SK-N-SH (cell line): ENCODE results near the gene PAPOLG. TPM values are rescaled to one million over a fixed set of nuclear protein-coding genes. Genes with fewer than 3 reads are reported as not detected.

ENCODE experiments used
- CTCF ChIA-PET: fragments of 300-600, 350-600 bp; formaldehyde crosslinking; extraction: SDS; loops from one replicate; lab custom pipeline; 2021; lab: Yijun Ruan, JAX
- POLR2A ChIA-PET: fragments of 350-600 bp; sonication (Branson Sonifier 250); formaldehyde crosslinking; extraction: SDS; loops from one replicate; lab custom pipeline; 2020; ENCODE audit warnings: antibody characterized with exemption, inconsistent platforms; lab: Yijun Ruan, JAX
- DNase-seq: peaks from one replicate; pipeline ENCODE4 v3.0.0; 2012
- H2AFZ ChIP-seq: fragments of 200-600 bp; sonication (generic); 2 replicates; pipeline ENCODE4 v1.8.1; 2016; ENCODE audit warnings: antibody characterized with exemption, mild to moderate bottlenecking, low read depth
- H3F3A ChIP-seq: fragments of 200-600 bp; sonication (generic); replicated peaks from 2 replicates; pipeline ENCODE3; 2016; ENCODE audit warnings: antibody characterized with exemption, mild to moderate bottlenecking; ENCODE audit not compliant: insufficient read depth
- H3K27ac ChIP-seq, 2 experiments: fragments of 200-500 bp in 1 of 2; fragments of 200-600 bp in 1 of 2; sonication (Bioruptor generic) in 1 of 2; sonication (generic), shearing (Covaris generic) in 1 of 2; 2 replicates each; pipeline versions ENCODE4 v1.5.1 to v1.6.1; 2014 to 2016; ENCODE audit warnings: low read depth in 2 of 2, inconsistent platforms in 1 of 2, low read length in 1 of 2, mild to moderate bottlenecking in 1 of 2, mixed read lengths in 1 of 2
- H3K27me3 ChIP-seq: fragments of 200-600 bp; sonication (generic), shearing (Covaris generic); 2 replicates; pipeline ENCODE4 v1.6.1; 2016; ENCODE audit warnings: mixed run types; ENCODE audit not compliant: insufficient read depth
- H3K36me3 ChIP-seq, 2 experiments: fragments of 200-500 bp in 1 of 2; fragments of 200-600 bp in 1 of 2; sonication (Bioruptor generic) in 1 of 2; sonication (generic) in 1 of 2; replicated peaks in 1 of 2; 2 replicates each; pipeline versions ENCODE3 to v1.5.1; 2014 to 2016; ENCODE audit warnings: low read length in 1 of 2, mild to moderate bottlenecking in 1 of 2; ENCODE audit not compliant: insufficient read depth in 2 of 2, control insufficient read depth in 1 of 2
- H3K4me1 ChIP-seq, 2 experiments: fragments of 200-500 bp in 1 of 2; fragments of 200-600 bp in 1 of 2; sonication (Bioruptor generic) in 1 of 2; sonication (generic), shearing (Covaris generic) in 1 of 2; 2 replicates each; pipeline versions ENCODE4 v1.5.1 to v1.6.1; 2014 to 2016; ENCODE audit warnings: low read depth in 1 of 2, low read length in 1 of 2, mixed run types in 1 of 2; ENCODE audit not compliant: insufficient read depth in 2 of 2, control insufficient read depth in 1 of 2
- H3K4me2 ChIP-seq: fragments of 200-600 bp; sonication (generic), shearing (Covaris generic); 2 replicates; pipeline ENCODE4 v1.6.1; 2017; ENCODE audit warnings: mixed run types
- H3K4me3 ChIP-seq, 2 experiments: fragments of 200-500 bp in 1 of 2; fragments of 200-600 bp in 1 of 2; sonication (Bioruptor generic) in 1 of 2; sonication (generic), shearing (Covaris generic) in 1 of 2; 2 replicates each; pipeline versions ENCODE4 v1.5.1 to v1.8.1; 2014 to 2016; ENCODE audit warnings: low read depth in 2 of 2, inconsistent platforms in 1 of 2, low read length in 1 of 2, mild to moderate bottlenecking in 1 of 2, mixed read lengths in 1 of 2, moderate library complexity in 1 of 2
- H3K79me2 ChIP-seq: fragments of 200-600 bp; sonication (generic); 2 replicates; pipeline ENCODE4 v1.8.1; 2017; ENCODE audit warnings: mild to moderate bottlenecking; ENCODE audit not compliant: insufficient read depth
- H3K9ac ChIP-seq: fragments of 200-600 bp; sonication (generic); 2 replicates; pipeline ENCODE4 v1.6.1; 2017; ENCODE audit warnings: mixed run types
- H3K9me2 ChIP-seq: fragments of 200-600 bp; sonication (generic); 2 replicates; pipeline ENCODE4 v1.6.1; 2017; ENCODE audit warnings: mixed run types
- H3K9me3 ChIP-seq: fragments of 200-600 bp; sonication (generic); 2 replicates; pipeline ENCODE4 v1.6.1; 2017; ENCODE audit warnings: mixed run types, mild to moderate bottlenecking, moderate library complexity
- H4K20me1 ChIP-seq: fragments of 200-600 bp; sonication (generic); 2 replicates; pipeline ENCODE4 v1.6.1; 2017; ENCODE audit warnings: mild to moderate bottlenecking, mixed run types; ENCODE audit not compliant: insufficient read depth
- FOXJ3 ChIP-seq: sonication (generic); formaldehyde crosslinking; IDR thresholded peaks from 2 replicates; pipeline ENCODE4 v1.5.1; 2020; ENCODE audit warnings: mild to moderate bottlenecking, missing genetic modification reagents
- GABPA ChIP-seq: IDR thresholded peaks from 2 replicates; pipeline ENCODE4 v1.4.0; 2012; ENCODE audit warnings: low read depth, mild to moderate bottlenecking
- GATA2 ChIP-seq: sonication (generic); formaldehyde crosslinking; IDR thresholded peaks from 2 replicates; pipeline ENCODE4 v1.5.0; 2020; ENCODE audit warnings: mild to moderate bottlenecking, missing genetic modification reagents
- MXI1 ChIP-seq: IDR thresholded peaks from 2 replicates; pipeline ENCODE4 v1.6.1; 2012; ENCODE audit warnings: mild to moderate bottlenecking, low read depth, low read length, improper control_type of control experiment
- POLR2AphosphoS5 ChIP-seq: IDR thresholded peaks from 2 replicates; pipeline ENCODE4 v1.6.1; 2012; ENCODE audit warnings: low read depth, low read length
- RCOR1 ChIP-seq: fragments of 150-350 bp; IDR thresholded peaks from 2 replicates; pipeline ENCODE4 v1.6.1; 2017; ENCODE audit warnings: antibody characterized with exemption, low read length
- RFX5 ChIP-seq: IDR thresholded peaks from 2 replicates; pipeline ENCODE4 v1.6.1; 2012; ENCODE audit warnings: mild to moderate bottlenecking, improper control_type of control experiment, low read length
- RXRA ChIP-seq: IDR thresholded peaks from 2 replicates; pipeline ENCODE4 v1.4.0; 2012; ENCODE audit warnings: low read depth, mild to moderate bottlenecking, borderline replicate concordance
- SIN3A ChIP-seq: IDR thresholded peaks from 2 replicates; pipeline ENCODE4 v1.6.1; 2012; ENCODE audit warnings: low read depth, mild to moderate bottlenecking, low read length, moderate library complexity, borderline replicate concordance
- TEAD4 ChIP-seq: IDR thresholded peaks from 2 replicates; pipeline ENCODE4 v1.4.0; 2012; ENCODE audit warnings: mild to moderate bottlenecking, borderline replicate concordance; ENCODE audit not compliant: insufficient read depth
- WGBS: methylation state at CpG from one replicate; pipeline ENCODE4 v1.1.6; 2017; ENCODE audit warnings: low lambda C conversion rate; 5-methylcytosine and 5-hydroxymethylcytosine counted together
- polyA plus RNA-seq, 3 experiments: library from polyadenylated mRNA; depleted of rRNA; stranded (reverse); fragments of >200 nt; gene quantifications; 2 replicates each; pipeline ENCODE4 v1.2.3, GENCODE V29; 2012
- TF ChIP-seq, protein P1 (sequence below): IDR thresholded peaks from 2 replicates; pipeline ENCODE4 v1.4.0; 2012; ENCODE audit warnings: low read depth, borderline replicate concordance
- TF ChIP-seq, protein P2 (sequence below): IDR thresholded peaks from 2 replicates; pipeline ENCODE4; 2012
- TF ChIP-seq, protein P3 (sequence below): fragments of 200-600 bp; sonication (generic); IDR thresholded peaks from 2 replicates; pipeline ENCODE4 v1.6.1; 2017; ENCODE audit warnings: antibody characterized with exemption, mild to moderate bottlenecking, moderate library complexity

PAPOLG gene
- polyA plus RNA-seq, 1 of the 3 experiments (the other 2 are of a cell fraction), result 2.1 TPM

DNA sequence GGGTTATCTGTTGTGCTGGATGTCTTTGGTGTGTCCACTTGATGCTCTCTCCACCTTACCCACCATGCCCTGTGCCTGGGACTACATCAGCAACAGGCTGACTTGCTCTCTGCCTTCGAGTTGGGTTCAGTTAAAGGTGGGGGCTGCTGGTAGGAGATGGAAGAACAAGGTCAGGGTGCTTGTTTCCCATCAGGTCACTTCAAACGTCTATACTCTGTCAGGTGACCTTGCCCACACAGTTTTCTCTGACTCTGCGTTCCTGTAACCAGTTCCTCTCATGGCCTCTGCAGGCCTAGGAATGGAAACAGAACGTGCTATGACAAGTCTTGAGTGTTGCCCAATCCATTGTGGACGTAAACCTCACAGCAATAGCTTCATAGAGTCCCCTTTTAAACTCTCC lies 38.4 kb upstream of the PAPOLG start:
- ChIA-PET POLR2A (no interaction called here), CTCF (interaction anchor here (1.8 kb wide), 1 partner anchor 281 kb away, joined by 5 read pairs; no protein-coding TSS in a partner anchor)
- H3K9me2 ChIP-seq, result no peaks in the 10 kb centered on the region
- H2AFZ ChIP-seq, result no peak overlapping the region
- H3K9ac ChIP-seq, result no peak overlapping the region
- no peaks in the 10 kb centered on the region for H3K36me3 ChIP-seq
- H3F3A ChIP-seq, result no peaks in the 10 kb centered on the region
- H3K4me2 ChIP-seq, result no peak overlapping the region
- no peak overlapping the region for H3K4me3 ChIP-seq
- 47% methylated on average over 5 of the region's 5 CpGs for WGBS
- TF ChIP-seq RFX5 (no peak), POLR2AphosphoS5 (no peak), SIN3A (no peak), GABPA (no peak), RCOR1 (no peak), RXRA (no peak), GATA2 (CRISPR knock-in tag) (no peak), TEAD4 (no peak), FOXJ3 (CRISPR knock-in tag) (no peak), MXI1 (no peak)
- TF ChIP-seq, protein P1, sequence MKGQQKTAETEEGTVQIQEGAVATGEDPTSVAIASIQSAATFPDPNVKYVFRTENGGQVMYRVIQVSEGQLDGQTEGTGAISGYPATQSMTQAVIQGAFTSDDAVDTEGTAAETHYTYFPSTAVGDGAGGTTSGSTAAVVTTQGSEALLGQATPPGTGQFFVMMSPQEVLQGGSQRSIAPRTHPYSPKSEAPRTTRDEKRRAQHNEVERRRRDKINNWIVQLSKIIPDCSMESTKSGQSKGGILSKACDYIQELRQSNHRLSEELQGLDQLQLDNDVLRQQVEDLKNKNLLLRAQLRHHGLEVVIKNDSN, result no peak
- H3K27ac ChIP-seq, result no peak overlapping the region
- no peaks in the 10 kb centered on the region for H3K79me2 ChIP-seq
- DNase-seq, result no peak
- no peaks in the 10 kb centered on the region for H3K9me3 ChIP-seq
- no peaks in the 10 kb centered on the region for H3K27me3 ChIP-seq
- H4K20me1 ChIP-seq, result no peaks in the 10 kb centered on the region
- H3K4me1 ChIP-seq, result no peaks in the 10 kb centered on the region

DNA sequence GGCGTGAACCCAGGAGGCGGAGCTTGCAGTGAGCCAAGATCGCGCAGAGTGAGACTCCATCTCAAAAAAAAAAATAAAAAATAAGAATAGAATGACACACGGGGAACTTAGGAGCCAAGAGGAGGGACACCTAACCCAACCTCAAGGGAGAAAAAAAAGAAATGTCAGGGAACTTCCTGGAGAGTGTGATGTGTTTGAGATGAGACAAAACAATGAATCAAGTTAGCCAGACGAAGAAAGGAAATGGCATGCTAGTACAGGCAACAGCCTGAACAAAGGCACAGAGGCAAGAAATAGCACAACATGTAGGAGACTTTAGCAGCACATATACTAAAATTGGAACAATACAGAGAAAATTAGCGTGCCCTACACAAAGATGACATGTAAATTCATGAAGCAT lies 36.7 kb upstream of the PAPOLG start:
- no peak overlapping the region for H3K4me2 ChIP-seq
- no peaks in the 10 kb centered on the region for H3K79me2 ChIP-seq
- H3K4me1 ChIP-seq, result no peaks in the 10 kb centered on the region
- no peaks in the 10 kb centered on the region for H3K27me3 ChIP-seq
- no peak for DNase-seq
- H3K9me3 ChIP-seq, result no peaks in the 10 kb centered on the region
- no peak for TF ChIP-seq GABPA
- TF ChIP-seq, protein P2, sequence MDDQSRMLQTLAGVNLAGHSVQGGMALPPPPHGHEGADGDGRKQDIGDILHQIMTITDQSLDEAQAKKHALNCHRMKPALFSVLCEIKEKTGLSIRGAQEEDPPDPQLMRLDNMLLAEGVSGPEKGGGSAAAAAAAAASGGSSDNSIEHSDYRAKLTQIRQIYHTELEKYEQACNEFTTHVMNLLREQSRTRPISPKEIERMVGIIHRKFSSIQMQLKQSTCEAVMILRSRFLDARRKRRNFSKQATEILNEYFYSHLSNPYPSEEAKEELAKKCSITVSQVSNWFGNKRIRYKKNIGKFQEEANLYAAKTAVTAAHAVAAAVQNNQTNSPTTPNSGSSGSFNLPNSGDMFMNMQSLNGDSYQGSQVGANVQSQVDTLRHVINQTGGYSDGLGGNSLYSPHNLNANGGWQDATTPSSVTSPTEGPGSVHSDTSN, result no peak
- TF ChIP-seq, protein P3, sequence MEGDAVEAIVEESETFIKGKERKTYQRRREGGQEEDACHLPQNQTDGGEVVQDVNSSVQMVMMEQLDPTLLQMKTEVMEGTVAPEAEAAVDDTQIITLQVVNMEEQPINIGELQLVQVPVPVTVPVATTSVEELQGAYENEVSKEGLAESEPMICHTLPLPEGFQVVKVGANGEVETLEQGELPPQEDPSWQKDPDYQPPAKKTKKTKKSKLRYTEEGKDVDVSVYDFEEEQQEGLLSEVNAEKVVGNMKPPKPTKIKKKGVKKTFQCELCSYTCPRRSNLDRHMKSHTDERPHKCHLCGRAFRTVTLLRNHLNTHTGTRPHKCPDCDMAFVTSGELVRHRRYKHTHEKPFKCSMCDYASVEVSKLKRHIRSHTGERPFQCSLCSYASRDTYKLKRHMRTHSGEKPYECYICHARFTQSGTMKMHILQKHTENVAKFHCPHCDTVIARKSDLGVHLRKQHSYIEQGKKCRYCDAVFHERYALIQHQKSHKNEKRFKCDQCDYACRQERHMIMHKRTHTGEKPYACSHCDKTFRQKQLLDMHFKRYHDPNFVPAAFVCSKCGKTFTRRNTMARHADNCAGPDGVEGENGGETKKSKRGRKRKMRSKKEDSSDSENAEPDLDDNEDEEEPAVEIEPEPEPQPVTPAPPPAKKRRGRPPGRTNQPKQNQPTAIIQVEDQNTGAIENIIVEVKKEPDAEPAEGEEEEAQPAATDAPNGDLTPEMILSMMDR, result no peak
- H3K27ac ChIP-seq, result no peak overlapping the region
- H3K9ac ChIP-seq, result no peak overlapping the region
- no peak overlapping the region for H3K4me3 ChIP-seq
- ChIA-PET CTCF (interaction anchor here (2.0 kb wide), 1 partner anchor 12 kb away, joined by 7 read pairs; no protein-coding TSS in a partner anchor), POLR2A (no interaction called here)
- H3K36me3 ChIP-seq, result no peaks in the 10 kb centered on the region
- H3K9me2 ChIP-seq, result no peaks in the 10 kb centered on the region
- no peak overlapping the region for H2AFZ ChIP-seq
- no peaks in the 10 kb centered on the region for H3F3A ChIP-seq
- no peaks in the 10 kb centered on the region for H4K20me1 ChIP-seq
- 79% methylated on average over 7 of the region's 7 CpGs for WGBS
